IMR-90 (cell line): ENCODE measurements around the gene MTMR6. TPM values are rescaled to one million over a fixed set of nuclear protein-coding genes. Genes with fewer than 3 reads are reported as not detected.

Experiments used
- ATAC-seq: fragments of 200-7000 bp; cut with Tn5 transposase; 2 replicates; pipeline ENCODE4 v1.9.1; 2020; ENCODE audit warnings: low read depth, mild to moderate bottlenecking, moderate library complexity
- BruUV-seq: library from RNA; stranded (reverse); fragments of 400-500 nt; replicated peaks from 2 replicates; lab custom pipeline; 2021; lab: Mats Ljungman, UMichigan
- CTCF ChIA-PET: fragments of 300-600 bp; formaldehyde crosslinking; extraction: SDS; loops from one replicate; lab custom pipeline; 2021; ENCODE audit warnings: antibody characterized with exemption; lab: Yijun Ruan, JAX
- POLR2A ChIA-PET: fragments of 300-600 bp; sonication (Branson Sonifier 250); formaldehyde crosslinking; loops from one replicate; lab custom pipeline; 2022; ENCODE audit warnings: antibody characterized with exemption; ENCODE audit not compliant: unreplicated experiment; lab: Charles Lee
- DNase-seq: peaks from one replicate; pipeline ENCODE4 v3.0.0; 2013
- H2AFZ ChIP-seq: replicated peaks from 2 replicates; pipeline ENCODE3; 2013; ENCODE audit warnings: low read length, mild to moderate bottlenecking; ENCODE audit not compliant: poor library complexity
- H2AK5ac ChIP-seq: 2 replicates; pipeline ENCODE4 v1.6.1; 2013; ENCODE audit warnings: low read depth, low read length, inconsistent platforms
- H2AK9ac ChIP-seq: replicated peaks from 2 replicates; pipeline ENCODE3; 2013; ENCODE audit warnings: mild to moderate bottlenecking, low read depth, low read length, moderate library complexity; ENCODE audit not compliant: poor library complexity
- H2BK120ac ChIP-seq: 2 replicates; pipeline ENCODE4 v1.6.1; 2013; ENCODE audit warnings: low read depth, low read length, inconsistent platforms
- H2BK15ac ChIP-seq: 3 replicates; pipeline ENCODE4 v1.6.1; 2013; ENCODE audit warnings: low read depth, low read length, inconsistent platforms
- H2BK20ac ChIP-seq: 2 replicates; pipeline ENCODE4 v1.6.1; 2013; ENCODE audit warnings: low read depth, mild to moderate bottlenecking, inconsistent platforms, low read length, moderate library complexity
- H2BK5ac ChIP-seq: 2 replicates; pipeline ENCODE4 v1.6.1; 2013; ENCODE audit warnings: mild to moderate bottlenecking, low read depth, low read length, inconsistent platforms; ENCODE audit not compliant: poor library complexity, severe bottlenecking
- H3K14ac ChIP-seq: replicated peaks from 2 replicates; pipeline ENCODE4 v1.6.1; 2013; ENCODE audit warnings: low read depth, low read length, inconsistent platforms
- H3K18ac ChIP-seq: 2 replicates; pipeline ENCODE4 v1.6.1; 2013; ENCODE audit warnings: low read depth, low read length, control low read depth
- H3K23ac ChIP-seq: 2 replicates; pipeline ENCODE4 v1.6.1; 2013; ENCODE audit warnings: low read depth, low read length, inconsistent platforms
- H3K27ac ChIP-seq: 2 replicates; pipeline ENCODE4 v1.5.1; 2013; ENCODE audit warnings: mild to moderate bottlenecking, control low read depth, low read length; ENCODE audit not compliant: insufficient read depth
- H3K27me3 ChIP-seq: 2 replicates; pipeline ENCODE4 v1.6.1; 2013; ENCODE audit warnings: low read length; ENCODE audit not compliant: control insufficient read depth, insufficient read depth
- H3K36me3 ChIP-seq: 2 replicates; pipeline ENCODE4 v1.6.1; 2013; ENCODE audit warnings: low read length, mixed read lengths; ENCODE audit not compliant: control insufficient read depth, insufficient read depth
- H3K4ac ChIP-seq: 2 replicates; pipeline ENCODE4 v1.6.1; 2013; ENCODE audit warnings: low read depth, low read length, inconsistent platforms
- H3K4me1 ChIP-seq: 2 replicates; pipeline ENCODE4 v1.6.1; 2013; ENCODE audit warnings: low read length, mixed read lengths; ENCODE audit not compliant: control insufficient read depth, insufficient read depth
- H3K4me2 ChIP-seq: 2 replicates; pipeline ENCODE4 v1.6.1; 2013; ENCODE audit warnings: low read depth, mild to moderate bottlenecking, control low read depth, low read length, moderate library complexity
- H3K4me3 ChIP-seq: 2 replicates; pipeline ENCODE4 v1.5.1; 2013; ENCODE audit warnings: low read depth, mild to moderate bottlenecking, control low read depth, low read length, moderate library complexity; ENCODE audit not compliant: insufficient read depth
- H3K56ac ChIP-seq: 2 replicates; pipeline ENCODE4 v1.6.1; 2013; ENCODE audit warnings: low read length, inconsistent platforms; ENCODE audit not compliant: insufficient read depth; ENCODE audit errors: extremely low read depth
- H3K79me1 ChIP-seq, 2 experiments: 2 replicates each; pipeline ENCODE4 v1.6.1; 2013; ENCODE audit warnings: low read length in 2 of 2, inconsistent platforms in 1 of 2, low read depth in 1 of 2
- H3K9ac ChIP-seq: 2 replicates; pipeline ENCODE4 v1.6.1; 2013; ENCODE audit warnings: low read depth, low read length, control low read depth
- H3K9me1 ChIP-seq: 2 replicates; pipeline ENCODE4 v1.6.1; 2013; ENCODE audit warnings: low read length, inconsistent platforms; ENCODE audit not compliant: insufficient read depth
- H3K9me3 ChIP-seq: 2 replicates; pipeline ENCODE4 v1.6.1; 2013; ENCODE audit warnings: low read length; ENCODE audit not compliant: control insufficient read depth, insufficient read depth
- H4K20me1 ChIP-seq: 2 replicates; pipeline ENCODE4 v1.6.1; 2013; ENCODE audit warnings: low read length, inconsistent platforms; ENCODE audit not compliant: insufficient read depth
- H4K5ac ChIP-seq: 2 replicates; pipeline ENCODE4 v1.6.1; 2013; ENCODE audit warnings: mild to moderate bottlenecking, low read depth, low read length, control low read depth
- H4K8ac ChIP-seq, 2 experiments: 2 replicates each; pipeline ENCODE4 v1.6.1; 2013; ENCODE audit warnings: low read depth in 2 of 2, low read length in 2 of 2, control low read depth in 1 of 2, inconsistent platforms in 1 of 2
- H4K91ac ChIP-seq: 2 replicates; pipeline ENCODE4 v1.6.1; 2013; ENCODE audit warnings: low read depth, low read length, inconsistent platforms; ENCODE audit not compliant: insufficient read depth
- CTCF ChIP-seq: conservative IDR thresholded peaks from 2 replicates; pipeline ENCODE4 v1.5.1; 2012; ENCODE audit warnings: mild to moderate bottlenecking, low read depth, low read length, improper control_type of control experiment
- MAFK ChIP-seq: IDR thresholded peaks from 2 replicates; pipeline ENCODE4 v1.6.1; 2012; ENCODE audit warnings: low read depth, low read length, improper control_type of control experiment
- MAZ ChIP-seq: IDR thresholded peaks from 2 replicates; pipeline ENCODE4 v1.6.1; 2012; ENCODE audit warnings: low read depth, mild to moderate bottlenecking, low read length, improper control_type of control experiment, moderate library complexity, borderline replicate concordance
- SMC3 ChIP-seq: fragments of 150-350 bp; IDR thresholded peaks from 2 replicates; pipeline ENCODE4 v1.6.1; 2016; ENCODE audit warnings: low read depth, mild to moderate bottlenecking, antibody characterized with exemption, low read length, moderate library complexity
- USF2 ChIP-seq: fragments of 150-350 bp; IDR thresholded peaks from 2 replicates; pipeline ENCODE4 v1.6.1; 2017; ENCODE audit warnings: mild to moderate bottlenecking, antibody characterized with exemption, low read length, low read depth
- WGBS, 2 experiments: methylation state at CpG; one replicate each; pipeline versions ENCODE4 v1.1.5 to v1.1.7; 2013; ENCODE audit warnings: missing lambda C conversion rate in 2 of 2; ENCODE audit not compliant: insufficient read length in 1 of 2; ENCODE audit errors: extremely low coverage in 2 of 2; 5-methylcytosine and 5-hydroxymethylcytosine counted together
- dilution Hi-C: fragments of 300-500 bp; cut with HindIII; formaldehyde crosslinking; loops from one replicate; pipeline ENCODE4 v1.14.3; 2018; ENCODE audit warnings: low sequenced_read_pairs; ENCODE audit not compliant: unreplicated experiment
- in situ Hi-C: fragments of 300-500 bp; cut with MboI; formaldehyde crosslinking; loops from 3 replicates; pipeline ENCODE4 v1.14.3; 2019; ENCODE audit warnings: low sequenced_read_pairs, inconsistent platforms, mixed read lengths
- intact Hi-C: fragments of 100-400 bp; cut with micrococcal nuclease; formaldehyde crosslinking; loops from 2 replicates; pipeline ENCODE4 v1.10.0; 2022
- polyA plus RNA-seq, 3 experiments: library from polyadenylated mRNA; depleted of rRNA; stranded (reverse); fragments of >200 nt; gene quantifications; 2 replicates each; pipeline ENCODE4 v1.2.3, GENCODE V29; 2012; ENCODE audit warnings: low replicate concordance in 1 of 3
- total RNA-seq: library from RNA; depleted of rRNA; stranded (reverse); fragments of >200 nt; gene quantifications from 2 replicates; pipeline ENCODE4 v1.2.3, GENCODE V29; 2012

Gene MTMR6
- total and polyA plus RNA-seq, 2 of the 4 experiments (the other 2 are of a cell fraction) = 9.4 to 21.7 TPM

GRCh38 chr13:25292301-25292700 is 5.0 kb upstream of the MTMR6 start:
- DNase-seq = peak; percentile 47
- Histone ChIP-seq H4K5ac (no peak overlapping the region), H2AK9ac (no peak overlapping the region), H3K4ac (no peak overlapping the region), H3K14ac (no peak overlapping the region), H3K56ac (no peak overlapping the region), H2BK15ac (no peak overlapping the region), H3K9ac (no peak overlapping the region), H3K79me1 (no peaks in the 10 kb centered on the region), H3K4me1 (no peaks in the 10 kb centered on the region), H3K4me2 (no peak overlapping the region), H3K27ac (no peak overlapping the region), H2BK5ac (no peak overlapping the region), H3K9me1 (no peaks in the 10 kb centered on the region), H3K9me3 (no peaks in the 10 kb centered on the region), H3K27me3 (peaks cover 10% of the 10 kb centered on the region), H3K18ac (no peak overlapping the region), H4K8ac (no peak overlapping the region), H2BK20ac (no peak overlapping the region), H2BK120ac (no peak overlapping the region), H3K23ac (no peak overlapping the region), H2AK5ac (no peak overlapping the region), H4K20me1 (no peaks in the 10 kb centered on the region), H4K91ac (no peak overlapping the region), H2AFZ (no peak overlapping the region), H3K4me3 (no peak overlapping the region), H3K36me3 (no peaks in the 10 kb centered on the region)
- no peak for ATAC-seq
- WGBS, 2 experiments = no CpG with 5 or more reads among the region's 1 CpG
- BruUV-seq = no TSS peak
- dilution Hi-C loops = no loop called here
- CTCF ChIA-PET = no interaction called here
- POLR2A ChIA-PET = no interaction called here
- peak; percentile 23; the same call in 1 of the 2 replicates for TF ChIP-seq MAFK
- TF ChIP-seq CTCF = no peak
- TF ChIP-seq SMC3 = no peak
- no peak for TF ChIP-seq USF2
- no peak for TF ChIP-seq MAZ
- in situ Hi-C loops = no loop called here
- intact Hi-C loops = no loop called here
